ENCODE measurements around the gene PTPN1.

Gene PTPN1

DNA sequence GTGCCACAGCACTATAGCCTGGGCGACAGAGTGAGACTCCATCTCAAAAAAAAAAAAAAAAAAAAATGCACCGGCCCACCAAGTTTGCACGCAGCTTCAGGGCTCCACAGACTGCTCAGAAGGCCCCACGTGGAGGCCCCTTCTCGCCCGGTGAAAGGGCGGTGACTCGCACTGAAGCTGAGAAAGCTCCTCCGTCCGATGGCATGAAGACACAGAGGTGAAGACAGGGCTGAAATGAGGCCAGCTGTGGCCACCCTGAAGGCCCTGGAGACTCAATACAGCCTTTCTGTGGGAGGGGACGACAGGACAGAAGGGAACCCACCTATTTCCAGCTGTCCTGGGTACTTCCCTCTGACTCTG, 84.0 kb downstream of the PTPN1 start:
- Histone ChIP-seq H3K27ac (no peak overlapping the region), H3K36me3 (replicated peaks) (peaks cover 19% of the 10 kb centered on the region), H3K4me3 (ENCODE audit: low read depth, low read length) (no peak overlapping the region), H3K27me3 (replicated peaks) (no peaks in the 10 kb centered on the region)
- TF ChIP-seq, protein P1, sequence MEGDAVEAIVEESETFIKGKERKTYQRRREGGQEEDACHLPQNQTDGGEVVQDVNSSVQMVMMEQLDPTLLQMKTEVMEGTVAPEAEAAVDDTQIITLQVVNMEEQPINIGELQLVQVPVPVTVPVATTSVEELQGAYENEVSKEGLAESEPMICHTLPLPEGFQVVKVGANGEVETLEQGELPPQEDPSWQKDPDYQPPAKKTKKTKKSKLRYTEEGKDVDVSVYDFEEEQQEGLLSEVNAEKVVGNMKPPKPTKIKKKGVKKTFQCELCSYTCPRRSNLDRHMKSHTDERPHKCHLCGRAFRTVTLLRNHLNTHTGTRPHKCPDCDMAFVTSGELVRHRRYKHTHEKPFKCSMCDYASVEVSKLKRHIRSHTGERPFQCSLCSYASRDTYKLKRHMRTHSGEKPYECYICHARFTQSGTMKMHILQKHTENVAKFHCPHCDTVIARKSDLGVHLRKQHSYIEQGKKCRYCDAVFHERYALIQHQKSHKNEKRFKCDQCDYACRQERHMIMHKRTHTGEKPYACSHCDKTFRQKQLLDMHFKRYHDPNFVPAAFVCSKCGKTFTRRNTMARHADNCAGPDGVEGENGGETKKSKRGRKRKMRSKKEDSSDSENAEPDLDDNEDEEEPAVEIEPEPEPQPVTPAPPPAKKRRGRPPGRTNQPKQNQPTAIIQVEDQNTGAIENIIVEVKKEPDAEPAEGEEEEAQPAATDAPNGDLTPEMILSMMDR (IDR thresholded peaks at IDR 0.05; ENCODE audit: low read depth, low read length, missing control alignments) = no peak
- in situ Hi-C loops (cut with HindIII; ENCODE audit: low pct_ligation_motif_present, low sequenced_read_pairs) = no loop called here
- no peak for DNase-seq

DNA sequence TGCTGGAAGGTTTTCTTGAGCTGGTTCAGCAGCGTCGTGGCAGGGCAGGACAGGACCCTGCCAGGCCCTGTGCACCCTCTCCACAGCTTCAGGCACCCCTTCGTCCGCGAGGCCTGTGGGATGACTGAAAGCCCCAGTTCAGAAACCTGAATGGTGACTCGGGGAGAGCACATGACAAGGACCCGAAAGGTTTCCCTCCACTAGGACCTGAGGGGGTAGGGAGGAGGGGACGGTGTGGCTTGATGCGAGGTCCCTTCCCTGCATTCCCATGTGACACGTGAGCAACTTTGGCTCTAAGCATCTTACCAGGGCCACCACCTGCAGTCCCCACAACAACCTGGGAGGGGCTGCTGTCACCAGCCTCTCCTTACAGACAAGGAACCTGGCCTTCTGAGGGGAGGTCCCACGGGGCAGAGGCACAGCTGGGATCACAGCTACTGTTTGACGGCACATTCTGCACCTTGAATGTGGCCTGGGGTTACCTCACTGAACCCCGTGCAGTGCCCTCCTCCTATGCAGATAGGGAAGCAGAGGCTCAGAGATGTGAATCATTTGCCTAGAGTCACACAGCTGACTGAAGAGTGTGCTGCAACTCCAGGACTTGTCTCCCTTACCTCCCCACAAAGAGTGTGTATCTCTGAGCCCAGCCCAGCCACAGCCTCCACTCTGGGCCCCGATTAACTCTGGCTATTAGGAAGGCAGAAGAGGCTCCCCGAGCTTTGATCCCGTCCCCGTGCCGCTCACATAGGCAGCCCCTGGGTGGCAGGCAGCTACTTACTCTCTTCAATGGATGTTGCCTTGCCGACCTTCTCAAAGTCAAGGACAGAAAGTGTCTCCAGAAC, 84.6 kb downstream of the PTPN1 start:
- Histone ChIP-seq H3K27me3 (replicated peaks) (no peaks in the 10 kb centered on the region), H3K27ac (no peak overlapping the region)
- DNase-seq = no peak

DNA sequence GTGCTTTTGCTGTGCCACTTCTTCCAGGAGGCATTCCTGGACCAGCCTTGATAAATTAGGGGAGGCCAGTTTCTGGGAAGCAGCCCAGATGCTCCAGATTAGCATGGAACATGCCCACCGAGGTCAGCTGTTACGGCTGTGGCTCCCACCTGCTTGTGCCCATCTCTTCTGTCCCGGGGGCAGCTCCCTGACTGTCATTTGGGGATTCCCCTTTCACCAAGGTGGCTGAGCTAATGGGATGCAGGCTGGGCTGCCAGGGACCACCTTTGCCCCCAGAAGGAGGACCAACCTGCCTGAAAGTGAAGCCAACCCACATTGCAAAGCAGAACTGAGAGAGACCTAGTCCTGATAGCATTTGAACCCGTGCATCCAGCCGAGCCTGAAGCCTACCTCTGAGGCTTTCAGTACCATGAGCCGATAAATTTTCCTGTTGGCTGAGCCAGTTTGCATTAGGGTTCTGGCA, 85.3 kb downstream of the PTPN1 start:
- H3K4me3 ChIP-seq (ENCODE audit: low read depth, low read length) = no peak overlapping the region
- no peak overlapping the region for H3K27ac ChIP-seq
- in situ Hi-C loops (cut with HindIII; ENCODE audit: low pct_ligation_motif_present, low sequenced_read_pairs) = no loop called here
- no peaks in the 10 kb centered on the region for H3K27me3 ChIP-seq (replicated peaks)
- TF ChIP-seq, protein P1 (IDR thresholded peaks at IDR 0.05; ENCODE audit: low read depth, low read length, missing control alignments) = no peak
- peaks cover 7% of the 10 kb centered on the region for H3K36me3 ChIP-seq (replicated peaks)
- no peak for DNase-seq

More for the DNA sequence above, 84.6 kb downstream of the PTPN1 start:
- H3K4me3 ChIP-seq (ENCODE audit: low read depth, low read length) = no peak overlapping the region
- TF ChIP-seq, protein P1 (IDR thresholded peaks at IDR 0.05; ENCODE audit: low read depth, low read length, missing control alignments) = peak; percentile 4
- peaks cover 13% of the 10 kb centered on the region for H3K36me3 ChIP-seq (replicated peaks)
- in situ Hi-C loops (cut with HindIII; ENCODE audit: low pct_ligation_motif_present, low sequenced_read_pairs) = no loop called here

DNA sequence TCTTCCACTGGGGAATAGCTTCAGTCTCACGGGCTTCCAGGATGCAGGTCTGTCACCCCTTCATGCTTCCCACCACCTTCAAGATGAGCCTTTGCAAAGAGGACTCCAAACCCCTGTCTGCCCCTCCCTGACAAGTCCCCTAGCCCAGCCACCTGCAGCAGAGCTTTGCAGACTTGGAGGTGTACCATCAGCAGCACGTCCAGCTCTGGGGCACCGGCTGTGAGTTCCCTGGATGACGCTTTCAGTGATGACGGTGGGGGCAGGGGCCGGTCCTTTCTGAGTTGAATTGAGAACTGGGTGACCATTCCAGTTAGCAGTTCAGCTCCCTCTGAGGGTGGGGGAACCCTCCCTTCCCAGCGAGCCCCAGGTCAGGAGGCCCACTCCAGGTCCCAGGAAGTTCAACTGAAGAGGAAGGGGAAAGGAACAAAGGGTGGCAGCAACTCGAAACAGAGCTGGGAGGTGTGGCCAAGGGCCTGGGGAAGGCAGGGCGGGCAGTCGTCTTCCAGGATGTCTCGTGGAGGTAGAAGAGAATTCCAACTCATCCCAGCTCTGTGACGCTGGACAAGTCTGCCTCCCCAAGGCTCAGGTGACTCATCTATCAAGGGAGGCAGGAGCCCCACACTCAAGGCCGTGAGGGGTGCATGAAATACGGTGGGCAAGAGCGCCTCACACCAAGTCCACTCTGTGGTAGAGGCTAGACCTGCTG, 86.0 kb downstream of the PTPN1 start:
- in situ Hi-C loops (cut with HindIII; ENCODE audit: low pct_ligation_motif_present, low sequenced_read_pairs) = no loop called here
- H3K27me3 ChIP-seq (replicated peaks) = no peaks in the 10 kb centered on the region
- no peak overlapping the region for H3K27ac ChIP-seq
- no peak overlapping the region for H3K4me3 ChIP-seq (ENCODE audit: low read depth, low read length)
- DNase-seq = no peak
- peaks cover 7% of the 10 kb centered on the region for H3K36me3 ChIP-seq (replicated peaks)
- TF ChIP-seq, protein P1 (IDR thresholded peaks at IDR 0.05; ENCODE audit: low read depth, low read length, missing control alignments) = no peak

DNA sequence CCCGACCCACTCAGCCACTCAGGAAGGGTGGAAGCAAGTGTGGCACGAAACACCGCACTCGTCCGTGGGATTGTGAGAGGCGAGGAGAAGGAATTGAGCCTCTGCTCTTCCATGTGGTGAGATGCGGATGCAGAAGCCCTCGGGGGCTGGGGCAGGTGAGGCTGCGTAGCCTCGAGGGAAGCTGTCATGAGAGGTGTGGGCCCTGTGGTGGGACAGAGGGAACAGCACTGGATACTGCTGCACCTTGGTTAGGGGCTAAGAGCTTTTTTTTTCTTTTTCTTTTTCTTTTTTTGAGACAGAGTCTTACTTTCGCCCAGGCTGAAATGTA, 86.5 kb downstream of the PTPN1 start:
- DNase-seq = no peak
- Histone ChIP-seq H3K27ac (no peak overlapping the region), H3K4me3 (ENCODE audit: low read depth, low read length) (no peak overlapping the region), H3K36me3 (replicated peaks) (peaks cover 7% of the 10 kb centered on the region), H3K27me3 (replicated peaks) (no peaks in the 10 kb centered on the region)
- in situ Hi-C loops (cut with HindIII; ENCODE audit: low pct_ligation_motif_present, low sequenced_read_pairs) = no loop called here
- TF ChIP-seq, protein P1 (IDR thresholded peaks at IDR 0.05; ENCODE audit: low read depth, low read length, missing control alignments) = no peak

Measured in brain microvascular endothelial cell (primary cell).